HUES64 (cell line): ENCODE measurements around the gene BIVM.

Source experiments
- H3K27ac ChIP-seq: 2 replicates; pipeline ENCODE4 v1.7.0; 2013; ENCODE audit warnings: low read depth, low read length, inconsistent platforms
- H3K27me3 ChIP-seq: 2 replicates; pipeline ENCODE4 v1.6.1; 2013; ENCODE audit warnings: mild to moderate bottlenecking, low read length; ENCODE audit not compliant: insufficient read depth
- H3K36me3 ChIP-seq: 2 replicates; pipeline ENCODE4 v1.6.1; 2013; ENCODE audit warnings: mild to moderate bottlenecking, low read length; ENCODE audit not compliant: insufficient read depth
- H3K4me1 ChIP-seq: 2 replicates; pipeline ENCODE4 v1.6.1; 2013; ENCODE audit warnings: mild to moderate bottlenecking, low read length, moderate library complexity; ENCODE audit not compliant: insufficient read depth
- H3K4me3 ChIP-seq: 2 replicates; pipeline ENCODE4 v1.5.1; 2013; ENCODE audit warnings: mild to moderate bottlenecking, low read length, moderate library complexity
- H3K9ac ChIP-seq: 2 replicates; pipeline ENCODE4 v1.6.1; 2013; ENCODE audit warnings: mild to moderate bottlenecking, low read depth, low read length
- H3K9me3 ChIP-seq: 2 replicates; pipeline ENCODE4 v1.6.1; 2013; ENCODE audit warnings: low read depth, low read length; ENCODE audit not compliant: insufficient read depth
- WGBS: fragments of 150-250, 120-280 bp; methylation state at CpG from one replicate; pipeline ENCODE4 v1.1.7; 2013; ENCODE audit warnings: missing lambda C conversion rate; 5-methylcytosine and 5-hydroxymethylcytosine counted together

Gene BIVM

DNA sequence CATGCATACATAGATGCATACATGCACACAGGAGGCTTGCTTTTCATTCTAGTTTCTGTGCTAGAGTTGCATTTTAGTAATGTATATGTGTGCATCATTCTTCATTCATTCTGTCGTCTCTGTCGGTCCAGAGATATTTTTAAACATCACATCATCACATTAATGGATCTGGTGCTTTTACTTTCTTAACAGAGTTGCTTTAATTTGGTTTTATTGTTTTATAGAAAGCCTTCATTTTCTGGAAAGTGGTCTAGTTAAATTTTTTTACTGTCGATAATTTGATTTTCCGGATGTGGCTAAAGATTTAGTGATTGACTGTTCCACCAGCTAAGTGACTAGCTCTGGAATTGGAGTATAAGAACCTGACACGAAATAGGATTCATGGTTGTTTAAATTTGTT lies 16.9 kb downstream of the BIVM start:
- 0 out of 2 replicates have a peak, but pooled peaks cover 2% of the 10 kb centered on the region for H3K9me3 ChIP-seq
- no peak overlapping the region for H3K4me3 ChIP-seq
- H3K4me1 ChIP-seq: peaks cover 4% of the 10 kb centered on the region; the same call in 1 of the 2 replicates
- no peak overlapping the region for H3K27ac ChIP-seq
- no peaks in the 10 kb centered on the region; the same call in 1 of the 2 replicates for H3K36me3 ChIP-seq
- WGBS: 91% methylated on average over 3 of the region's 5 CpGs
- no peak overlapping the region for H3K9ac ChIP-seq
- H3K27me3 ChIP-seq: no peaks in the 10 kb centered on the region

DNA sequence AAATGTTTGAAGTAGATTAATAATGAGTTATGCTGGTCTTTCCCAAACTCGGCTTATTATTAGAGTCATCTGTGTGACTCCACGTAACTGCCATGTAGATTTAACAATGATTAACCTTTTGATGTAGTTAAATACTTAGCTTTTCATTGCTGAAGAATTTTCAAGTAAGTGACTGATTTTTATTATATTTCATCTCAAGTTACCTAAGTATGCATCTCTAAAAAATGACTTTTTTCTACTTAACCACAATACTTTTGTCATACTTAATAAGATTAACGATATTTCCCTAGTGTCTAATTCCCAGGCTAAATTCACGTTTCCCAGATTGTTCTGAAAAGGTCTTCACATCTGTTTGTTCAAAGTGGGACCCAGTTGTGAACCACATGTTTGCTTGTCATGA lies 17.8 kb downstream of the BIVM start:
- H3K9ac ChIP-seq: no peak overlapping the region
- H3K4me1 ChIP-seq: peaks cover 4% of the 10 kb centered on the region; the same call in 1 of the 2 replicates
- H3K27me3 ChIP-seq: no peaks in the 10 kb centered on the region
- WGBS: 95% methylated on average over 4 of the region's 4 CpGs
- H3K36me3 ChIP-seq: peaks cover 2% of the 10 kb centered on the region; the same call in 1 of the 2 replicates
- no peak overlapping the region for H3K27ac ChIP-seq
- no peaks in the 10 kb centered on the region for H3K9me3 ChIP-seq
- H3K4me3 ChIP-seq: no peak overlapping the region

DNA sequence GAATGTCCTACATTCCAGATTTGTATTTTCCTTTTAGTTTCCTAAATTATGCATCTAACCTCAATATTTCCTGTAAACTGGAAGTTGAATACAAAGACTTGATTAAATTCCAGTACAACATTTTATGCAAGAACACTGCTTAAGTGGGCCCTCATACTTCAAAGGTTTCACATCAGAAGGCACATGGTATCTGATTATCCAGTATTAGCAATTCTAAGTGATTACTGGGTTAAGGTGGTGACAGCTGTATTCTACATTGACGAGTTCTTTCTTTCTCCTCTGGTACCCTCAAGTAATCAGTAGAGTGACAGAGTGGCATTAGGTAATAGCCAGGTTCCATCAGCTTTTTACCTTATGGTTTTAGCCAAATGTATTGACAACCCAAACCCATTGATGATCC lies 18.3 kb downstream of the BIVM start:
- no peak overlapping the region for H3K4me3 ChIP-seq
- WGBS: 100% methylated on average over 1 of the region's 1 CpG
- H3K27ac ChIP-seq: no peak overlapping the region
- H3K36me3 ChIP-seq: peaks cover 8% of the 10 kb centered on the region; the same call in 1 of the 2 replicates
- no peak overlapping the region for H3K9ac ChIP-seq
- peaks cover 4% of the 10 kb centered on the region; the same call in 1 of the 2 replicates for H3K4me1 ChIP-seq
- no peaks in the 10 kb centered on the region for H3K27me3 ChIP-seq
- no peaks in the 10 kb centered on the region for H3K9me3 ChIP-seq

DNA sequence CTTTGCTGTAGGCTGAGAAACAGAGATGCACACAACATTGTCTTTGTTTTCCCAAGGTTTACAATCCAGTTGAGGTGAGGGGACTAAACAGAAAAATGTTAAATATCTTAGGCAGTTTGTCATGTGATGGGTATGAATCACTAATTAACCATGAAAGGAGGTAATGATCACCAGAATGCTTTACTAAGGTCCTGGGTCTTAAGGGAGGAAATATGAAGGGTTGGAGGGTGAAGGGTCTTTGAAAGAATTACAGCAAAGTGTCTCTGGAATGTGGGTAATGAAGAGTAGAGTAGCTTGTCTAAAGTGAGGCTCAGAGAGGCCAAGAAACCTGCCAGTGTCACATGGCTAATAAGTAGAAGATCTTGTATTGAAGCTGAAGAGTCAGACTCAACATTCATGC lies 19.0 kb downstream of the BIVM start:
- Histone ChIP-seq H3K36me3 (peaks cover 8% of the 10 kb centered on the region; the same call in 1 of the 2 replicates), H3K27ac (no peak overlapping the region), H3K9me3 (no peaks in the 10 kb centered on the region), H3K4me3 (no peak overlapping the region), H3K4me1 (peaks cover 1% of the 10 kb centered on the region; the same call in 1 of the 2 replicates), H3K9ac (no peak overlapping the region), H3K27me3 (no peaks in the 10 kb centered on the region)

DNA sequence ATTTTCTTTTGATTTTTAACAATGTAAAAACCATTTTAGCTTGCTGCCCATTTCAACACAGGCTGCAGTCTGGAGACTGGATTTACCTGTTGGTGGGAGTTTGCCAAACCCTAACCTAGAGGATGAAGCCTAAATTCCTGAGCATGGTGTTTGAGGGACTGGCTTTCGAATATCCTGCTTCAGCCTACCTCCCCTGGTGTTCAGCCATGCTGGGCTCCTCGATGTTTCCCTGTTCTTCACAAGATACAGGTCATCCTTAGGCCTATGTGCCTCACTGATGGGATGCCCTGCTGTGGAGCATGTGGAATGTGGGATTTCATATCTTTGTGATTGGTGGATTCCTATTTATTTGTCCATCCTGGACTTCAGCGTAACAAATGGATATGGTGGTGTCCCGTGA lies 26.5 kb downstream of the BIVM start:
- Histone ChIP-seq H3K27ac (peak overlapping the region; percentile 51; the same call in 1 of the 2 replicates), H3K4me1 (peaks cover 6% of the 10 kb centered on the region; the same call in 1 of the 2 replicates), H3K27me3 (no peaks in the 10 kb centered on the region), H3K36me3 (peaks cover 13% of the 10 kb centered on the region; the same call in 1 of the 2 replicates), H3K9me3 (no peaks in the 10 kb centered on the region; the same call in 1 of the 2 replicates), H3K9ac (0 out of 2 replicates have a peak overlapping the region, but pooled peaks have one; percentile 4), H3K4me3 (no peak overlapping the region)
- 90% methylated on average over 4 of the region's 4 CpGs for WGBS

DNA sequence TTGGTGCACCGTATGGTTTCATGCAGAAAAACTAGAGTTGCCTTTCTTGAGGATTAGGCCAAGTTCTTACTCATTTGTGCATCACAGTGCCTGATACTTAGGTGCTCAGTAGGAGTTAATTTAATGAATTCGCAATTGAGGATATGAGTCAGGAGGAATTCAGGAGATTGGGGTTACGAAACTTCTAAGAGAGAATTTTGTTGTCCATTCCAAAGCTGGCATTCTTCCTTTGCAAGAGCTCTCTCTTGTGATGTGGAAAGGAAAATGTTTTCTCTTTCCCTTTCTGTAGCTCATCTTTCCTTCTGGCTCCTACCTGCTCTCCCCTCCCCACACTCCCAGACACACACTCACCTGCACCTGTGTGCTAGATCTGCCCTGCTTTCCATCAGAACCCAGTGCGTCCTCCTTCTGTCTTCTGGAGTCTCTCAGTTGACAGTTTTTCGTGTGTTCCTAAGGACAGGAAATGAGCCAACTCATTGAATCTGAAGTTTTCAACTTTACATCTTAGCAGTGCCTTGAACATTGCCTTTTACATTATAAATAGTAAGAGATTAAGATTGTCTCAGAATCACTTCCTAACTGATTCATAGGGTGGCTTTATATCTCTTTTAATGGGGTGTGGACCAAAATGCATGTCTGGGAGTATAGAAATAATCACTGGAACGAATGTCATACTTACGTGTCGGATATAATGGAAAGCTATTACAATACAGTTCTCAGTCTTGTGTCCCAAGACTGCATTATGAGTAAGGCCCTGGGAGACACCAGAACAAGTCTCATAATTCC lies 27.2 kb downstream of the BIVM start:
- Histone ChIP-seq H3K9me3 (no peaks in the 10 kb centered on the region; the same call in 1 of the 2 replicates), H3K9ac (no peak overlapping the region), H3K4me3 (no peak overlapping the region), H3K36me3 (peaks cover 13% of the 10 kb centered on the region; the same call in 1 of the 2 replicates), H3K27me3 (no peaks in the 10 kb centered on the region), H3K4me1 (peaks cover 6% of the 10 kb centered on the region; the same call in 1 of the 2 replicates), H3K27ac (no peak overlapping the region; the same call in 1 of the 2 replicates)
- WGBS: 84% methylated on average over 8 of the region's 8 CpGs

DNA sequence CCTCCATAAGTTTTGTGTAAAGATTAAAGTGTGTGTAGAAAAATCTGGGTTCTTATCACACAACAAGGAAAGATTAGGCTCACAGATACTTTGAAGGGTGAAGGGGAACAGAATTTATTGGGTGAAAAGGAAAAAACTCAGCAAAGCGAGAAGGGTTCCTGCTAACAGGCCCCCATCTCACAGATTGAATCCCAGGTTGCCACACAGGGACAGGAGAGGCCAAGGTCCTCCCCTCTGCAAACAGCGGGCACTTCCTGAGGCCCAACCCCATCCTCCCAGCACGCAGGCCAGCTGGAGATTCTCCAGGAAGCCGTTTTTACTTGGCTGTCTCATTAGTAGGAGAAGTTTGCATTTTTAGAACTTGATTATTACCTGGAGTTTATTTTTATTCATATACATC lies 31.7 kb downstream of the BIVM start:
- Histone ChIP-seq H3K36me3 (no peaks in the 10 kb centered on the region), H3K4me3 (no peak overlapping the region), H3K27ac (no peak overlapping the region), H3K27me3 (no peaks in the 10 kb centered on the region), H3K4me1 (peaks cover 3% of the 10 kb centered on the region; the same call in 1 of the 2 replicates), H3K9ac (no peak overlapping the region), H3K9me3 (no peaks in the 10 kb centered on the region)
- 75% methylated on average over 2 of the region's 4 CpGs for WGBS

DNA sequence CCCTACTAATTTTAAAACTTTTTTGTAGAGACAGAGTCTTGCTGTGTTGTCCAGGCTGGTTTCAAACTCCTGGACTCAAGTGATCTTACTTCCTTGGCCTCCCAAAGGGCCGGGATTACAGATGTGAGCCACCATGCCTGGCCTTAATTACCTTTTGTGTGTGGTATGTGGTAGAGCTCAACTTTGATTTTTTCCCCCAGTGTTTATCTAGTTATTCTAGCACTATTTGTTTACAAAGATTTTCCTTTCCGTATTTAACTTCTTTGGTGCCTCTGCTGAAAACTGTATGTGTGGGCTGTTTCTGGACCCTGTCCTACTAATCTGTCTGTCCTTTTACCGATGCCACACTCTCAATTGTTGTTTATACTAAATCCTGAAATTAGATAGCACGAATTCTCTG lies 37.6 kb downstream of the BIVM start:
- Histone ChIP-seq H3K4me3 (no peak overlapping the region), H3K4me1 (no peaks in the 10 kb centered on the region), H3K27ac (no peak overlapping the region), H3K36me3 (no peaks in the 10 kb centered on the region), H3K9ac (no peak overlapping the region), H3K9me3 (no peaks in the 10 kb centered on the region), H3K27me3 (no peaks in the 10 kb centered on the region)
- 93% methylated on average over 3 of the region's 4 CpGs for WGBS

DNA sequence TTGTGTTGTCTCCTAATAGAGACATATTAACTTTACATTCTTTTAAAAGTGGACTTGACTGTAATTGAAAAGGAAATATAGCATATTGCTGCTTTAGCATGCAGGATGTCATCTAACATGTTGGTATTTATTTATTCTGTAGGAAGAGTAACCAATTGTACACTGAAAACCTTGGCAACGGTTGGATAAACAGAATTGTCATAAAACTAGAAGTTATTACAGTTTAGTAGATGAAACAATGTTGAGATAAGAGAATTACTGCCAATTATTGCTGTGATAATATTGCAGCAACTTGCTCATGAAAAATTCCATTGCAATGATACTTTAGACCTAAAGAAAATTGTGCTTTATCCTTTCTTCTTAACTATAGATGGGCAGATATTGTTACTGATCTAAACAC lies 39.4 kb downstream of the BIVM start:
- no peaks in the 10 kb centered on the region for H3K27me3 ChIP-seq
- no peaks in the 10 kb centered on the region for H3K9me3 ChIP-seq
- no peaks in the 10 kb centered on the region for H3K36me3 ChIP-seq
- no peaks in the 10 kb centered on the region for H3K4me1 ChIP-seq
- no peak overlapping the region for H3K4me3 ChIP-seq
- 100% methylated on average over 1 of the region's 1 CpG for WGBS
- H3K27ac ChIP-seq: no peak overlapping the region
- no peak overlapping the region for H3K9ac ChIP-seq

DNA sequence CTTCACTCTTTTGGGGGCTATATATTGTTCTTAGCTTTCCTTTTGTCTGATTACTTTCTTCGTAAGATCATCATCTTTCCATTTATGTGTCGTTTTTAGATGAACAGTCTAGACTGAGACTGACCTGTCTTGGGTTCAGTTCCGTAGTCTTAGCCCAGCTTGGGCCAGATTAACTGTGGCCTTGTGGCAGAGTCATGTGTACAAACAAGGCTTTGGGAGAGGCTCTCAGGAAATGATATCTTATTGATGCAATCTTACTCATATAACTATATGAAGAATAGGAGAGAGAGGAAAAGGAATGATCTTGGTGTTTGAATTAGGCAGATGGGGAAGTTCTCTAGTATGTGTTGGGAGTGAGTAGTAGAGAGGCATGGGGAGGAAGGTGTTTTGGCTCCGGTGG lies 40.1 kb downstream of the BIVM start:
- H3K4me1 ChIP-seq: no peaks in the 10 kb centered on the region
- H3K4me3 ChIP-seq: no peak overlapping the region
- H3K36me3 ChIP-seq: no peaks in the 10 kb centered on the region
- no peaks in the 10 kb centered on the region for H3K27me3 ChIP-seq
- WGBS: 31% methylated on average over 3 of the region's 4 CpGs
- no peak overlapping the region for H3K9ac ChIP-seq
- H3K27ac ChIP-seq: no peak overlapping the region
- H3K9me3 ChIP-seq: no peaks in the 10 kb centered on the region

DNA sequence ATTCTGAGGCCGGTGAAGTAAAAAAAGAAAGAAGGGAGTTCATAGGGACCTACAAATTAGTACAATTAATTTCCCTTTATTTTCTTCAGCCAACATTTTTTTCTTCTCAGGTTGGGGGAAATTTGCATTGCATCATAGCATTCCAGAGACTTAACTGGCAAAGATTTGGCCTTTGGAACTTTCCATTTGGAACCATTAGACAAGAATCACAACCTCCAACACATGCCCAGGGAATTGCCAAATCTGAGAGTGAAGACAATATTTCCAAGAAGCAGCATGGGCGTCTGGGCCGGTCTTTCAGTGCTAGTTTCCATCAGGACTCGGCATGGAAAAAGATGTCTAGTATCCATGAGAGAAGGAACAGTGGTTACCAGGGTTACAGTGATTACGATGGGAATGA lies 40.5 kb downstream of the BIVM start:
- no peak overlapping the region for H3K4me3 ChIP-seq
- H3K4me1 ChIP-seq: no peaks in the 10 kb centered on the region
- H3K36me3 ChIP-seq: no peaks in the 10 kb centered on the region
- no peak overlapping the region for H3K9ac ChIP-seq
- H3K9me3 ChIP-seq: no peaks in the 10 kb centered on the region
- WGBS: 93% methylated on average over 5 of the region's 5 CpGs
- no peaks in the 10 kb centered on the region for H3K27me3 ChIP-seq
- H3K27ac ChIP-seq: no peak overlapping the region
